ENCODE results near the gene CBX3.

- TF ChIP-seq POLR2A (IDR thresholded peaks at IDR 0.05), result no peak
- TF ChIP-seq, protein P1, sequence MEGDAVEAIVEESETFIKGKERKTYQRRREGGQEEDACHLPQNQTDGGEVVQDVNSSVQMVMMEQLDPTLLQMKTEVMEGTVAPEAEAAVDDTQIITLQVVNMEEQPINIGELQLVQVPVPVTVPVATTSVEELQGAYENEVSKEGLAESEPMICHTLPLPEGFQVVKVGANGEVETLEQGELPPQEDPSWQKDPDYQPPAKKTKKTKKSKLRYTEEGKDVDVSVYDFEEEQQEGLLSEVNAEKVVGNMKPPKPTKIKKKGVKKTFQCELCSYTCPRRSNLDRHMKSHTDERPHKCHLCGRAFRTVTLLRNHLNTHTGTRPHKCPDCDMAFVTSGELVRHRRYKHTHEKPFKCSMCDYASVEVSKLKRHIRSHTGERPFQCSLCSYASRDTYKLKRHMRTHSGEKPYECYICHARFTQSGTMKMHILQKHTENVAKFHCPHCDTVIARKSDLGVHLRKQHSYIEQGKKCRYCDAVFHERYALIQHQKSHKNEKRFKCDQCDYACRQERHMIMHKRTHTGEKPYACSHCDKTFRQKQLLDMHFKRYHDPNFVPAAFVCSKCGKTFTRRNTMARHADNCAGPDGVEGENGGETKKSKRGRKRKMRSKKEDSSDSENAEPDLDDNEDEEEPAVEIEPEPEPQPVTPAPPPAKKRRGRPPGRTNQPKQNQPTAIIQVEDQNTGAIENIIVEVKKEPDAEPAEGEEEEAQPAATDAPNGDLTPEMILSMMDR (IDR thresholded peaks at IDR 0.05 in 4 of 5, conservative IDR thresholded peaks at IDR 0.05 in 1 of 5), result no peak
These were observed 12.4 kb downstream of the CBX3 start for GRCh38 chr7:26213807-26214515.
